Thymus (tissue), 11 donors: ENCODE results near the gene CBLC. TPM values are rescaled to one million over a fixed set of nuclear protein-coding genes. Genes with fewer than 3 reads are reported as not detected.

Experiments
- DNase-seq, 9 donors: peaks; one replicate each; pipeline ENCODE4 v3.0.0-alpha.2; 2013; ENCODE audit warnings: low spot score in 9 of 9, low read depth in 6 of 9, missing footprints in 1 of 9
- H3K27ac ChIP-seq, 2 donors: one replicate each; pipeline ENCODE4 v1.5.1; 2013; ENCODE audit warnings: control low read depth in 1 of 2, low read depth in 1 of 2, low read length in 1 of 2, mild to moderate bottlenecking in 1 of 2, moderate library complexity in 1 of 2
- H3K27me3 ChIP-seq, 2 donors: one replicate each; pipeline ENCODE4 v1.5.1; 2013; ENCODE audit warnings: low read length in 1 of 2; ENCODE audit not compliant: control insufficient read depth in 2 of 2, insufficient read depth in 1 of 2
- H3K36me3 ChIP-seq, 2 donors: one replicate each; pipeline ENCODE4 v1.5.1; 2013; ENCODE audit warnings: low read length in 1 of 2, mild to moderate bottlenecking in 1 of 2, moderate library complexity in 1 of 2; ENCODE audit not compliant: control insufficient read depth in 2 of 2, insufficient read depth in 2 of 2
- H3K4me1 ChIP-seq, 2 donors: one replicate each; pipeline ENCODE4 v1.5.1; 2013; ENCODE audit warnings: low read length in 2 of 2; ENCODE audit not compliant: control insufficient read depth in 2 of 2, insufficient read depth in 2 of 2
- H3K4me3 ChIP-seq, 2 donors: one replicate each; pipeline ENCODE4 v1.5.1; 2013; ENCODE audit warnings: low read length in 2 of 2, control low read depth in 1 of 2, mild to moderate bottlenecking in 1 of 2
- H3K9me3 ChIP-seq, 2 donors: one replicate each; pipeline ENCODE4 v1.5.1; 2013; ENCODE audit warnings: low read length in 1 of 2, mild to moderate bottlenecking in 1 of 2; ENCODE audit not compliant: control insufficient read depth in 2 of 2, insufficient read depth in 1 of 2
- WGBS: extraction: QIAGEN DNeasy Blood & Tissue Kit; methylation state at CpG from one replicate; pipeline ENCODE4 v1.1.7; 2013; 5-methylcytosine and 5-hydroxymethylcytosine counted together
- polyA plus RNA-seq: library from polyadenylated mRNA; stranded (reverse); fragments of 200-250 nt; gene quantifications from one replicate; pipeline ENCODE4 v1.2.3, GENCODE V29; 2013
- total RNA-seq: library from RNA; stranded (reverse); fragments of 120-200 nt; gene quantifications from one replicate; pipeline ENCODE4 v1.2.4, GENCODE V29; 2013
- donor health status: healthy.

CBLC gene
- total and polyA plus RNA-seq, 2 donors = 0.42 to 2.0 TPM

DNA sequence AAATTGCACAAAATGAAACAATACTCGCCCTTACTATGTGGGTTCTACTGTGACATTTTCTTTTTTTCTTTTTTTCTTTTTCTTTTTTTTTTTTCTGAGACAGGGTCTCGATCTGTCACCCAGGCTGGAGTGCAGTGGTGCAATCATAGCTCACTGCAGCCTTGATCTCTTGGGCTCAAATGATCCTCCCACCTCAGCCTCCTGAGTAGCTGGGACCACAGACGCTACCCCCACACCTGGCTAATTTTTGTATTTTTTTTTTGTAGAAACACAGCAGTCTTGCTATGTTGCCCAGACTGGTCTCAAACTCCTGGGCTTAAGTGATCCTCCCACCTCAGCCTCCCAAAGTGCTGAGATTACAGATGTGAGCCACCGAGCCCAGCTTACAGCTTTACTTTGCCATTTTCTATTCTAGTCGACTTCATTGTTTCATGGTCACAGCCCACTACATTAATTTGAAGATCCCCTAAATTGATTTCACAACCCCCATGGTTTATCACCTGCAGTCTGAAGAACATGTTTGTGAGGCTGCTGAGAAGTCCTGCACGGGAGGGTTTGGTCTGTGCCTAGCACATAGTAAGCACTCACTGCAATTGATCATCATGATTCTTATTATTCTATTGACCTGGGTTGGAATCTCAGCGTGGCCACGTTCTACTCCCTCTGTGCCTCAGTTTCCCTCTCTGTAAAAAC lies 25.4 kb upstream of the CBLC start:
- H3K4me1 ChIP-seq = peaks cover 32 to 68% of the 10 kb centered on the region in 2 donors
- H3K9me3 ChIP-seq = no peaks in the 10 kb centered on the region
- WGBS = 49% methylated on average over 8 of the region's 8 CpGs
- H3K4me3 ChIP-seq = peak overlapping the region in 1 of 2 donors; percentile 71
- H3K27me3 ChIP-seq = peaks cover 25 to 37% of the 10 kb centered on the region in 2 donors
- no peak for DNase-seq
- H3K36me3 ChIP-seq = peaks cover 0 to 5% of the 10 kb centered on the region in 2 donors
- H3K27ac ChIP-seq = peak overlapping the region in 1 of 2 donors; percentile 15

DNA sequence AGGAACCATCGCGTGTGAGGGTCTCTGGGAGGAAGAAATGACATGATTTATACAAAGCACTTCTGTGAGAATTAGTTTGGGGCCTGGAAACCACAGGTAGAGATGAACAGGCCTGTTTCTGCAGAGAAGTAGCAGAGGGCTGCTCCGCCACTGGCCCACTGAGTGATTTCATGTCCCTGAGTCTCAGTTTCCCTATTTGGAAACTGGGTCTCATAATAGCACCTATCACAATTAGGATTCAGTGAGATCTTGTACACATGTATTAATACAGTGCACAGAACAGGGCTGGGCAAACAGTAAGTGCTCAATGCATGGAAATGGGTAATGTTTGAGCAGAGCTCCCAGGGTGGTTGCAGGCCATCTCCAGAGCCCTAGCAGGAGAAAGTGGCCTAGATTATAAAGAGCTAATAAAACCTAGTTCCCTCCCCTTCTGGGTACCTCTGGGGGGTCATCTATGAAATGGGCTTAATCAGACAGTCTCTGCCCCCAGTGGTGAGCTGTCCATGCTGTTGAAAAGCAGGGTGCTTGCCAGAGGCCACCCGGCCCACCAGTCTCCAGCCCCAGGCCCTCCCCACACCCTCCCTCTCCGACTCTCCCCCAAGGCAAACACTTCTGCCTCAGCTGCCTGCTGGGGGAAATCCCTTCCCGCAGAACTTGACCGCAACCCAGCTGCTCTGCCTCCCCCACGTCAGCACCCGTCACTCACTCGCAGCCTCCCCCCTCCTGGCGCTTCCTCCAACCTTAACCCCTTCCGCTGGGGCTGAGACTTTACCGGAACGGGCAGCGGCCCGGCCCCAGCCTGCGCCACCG lies 24.7 kb upstream of the CBLC start:
- Histone ChIP-seq H3K36me3 (peaks cover 0 to 6% of the 10 kb centered on the region in 2 donors), H3K4me3 (peak overlapping the region; percentile 51 to 71), H3K4me1 (peaks cover 30 to 60% of the 10 kb centered on the region in 2 donors), H3K9me3 (no peaks in the 10 kb centered on the region), H3K27me3 (peaks cover 20 to 30% of the 10 kb centered on the region in 2 donors), H3K27ac (peak overlapping the region; percentile 85 to 92)
- 8% methylated on average over 18 of the region's 18 CpGs for WGBS
- DNase-seq = peak; percentile 84 to 96 (median 87)

DNA sequence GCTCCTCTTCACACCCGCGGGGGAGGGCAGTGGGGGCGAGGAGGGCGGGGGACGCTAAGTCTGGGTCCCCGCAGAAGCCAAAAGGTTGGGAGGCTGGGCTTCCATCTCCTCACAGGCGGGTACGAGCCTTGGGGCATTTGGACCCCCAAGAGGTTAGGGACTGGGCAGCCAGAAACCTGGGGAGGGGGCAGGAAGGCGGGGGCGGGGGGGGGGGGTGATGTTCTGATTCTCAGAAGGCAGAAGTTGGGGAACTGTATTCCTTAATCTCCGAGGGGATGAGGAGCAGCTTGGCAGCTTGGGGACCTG lies 24.1 kb upstream of the CBLC start:
- 0% methylated on average over 11 of the region's 11 CpGs for WGBS
- no peak for DNase-seq
- H3K4me3 ChIP-seq = peak overlapping the region; percentile 51 to 71

DNA sequence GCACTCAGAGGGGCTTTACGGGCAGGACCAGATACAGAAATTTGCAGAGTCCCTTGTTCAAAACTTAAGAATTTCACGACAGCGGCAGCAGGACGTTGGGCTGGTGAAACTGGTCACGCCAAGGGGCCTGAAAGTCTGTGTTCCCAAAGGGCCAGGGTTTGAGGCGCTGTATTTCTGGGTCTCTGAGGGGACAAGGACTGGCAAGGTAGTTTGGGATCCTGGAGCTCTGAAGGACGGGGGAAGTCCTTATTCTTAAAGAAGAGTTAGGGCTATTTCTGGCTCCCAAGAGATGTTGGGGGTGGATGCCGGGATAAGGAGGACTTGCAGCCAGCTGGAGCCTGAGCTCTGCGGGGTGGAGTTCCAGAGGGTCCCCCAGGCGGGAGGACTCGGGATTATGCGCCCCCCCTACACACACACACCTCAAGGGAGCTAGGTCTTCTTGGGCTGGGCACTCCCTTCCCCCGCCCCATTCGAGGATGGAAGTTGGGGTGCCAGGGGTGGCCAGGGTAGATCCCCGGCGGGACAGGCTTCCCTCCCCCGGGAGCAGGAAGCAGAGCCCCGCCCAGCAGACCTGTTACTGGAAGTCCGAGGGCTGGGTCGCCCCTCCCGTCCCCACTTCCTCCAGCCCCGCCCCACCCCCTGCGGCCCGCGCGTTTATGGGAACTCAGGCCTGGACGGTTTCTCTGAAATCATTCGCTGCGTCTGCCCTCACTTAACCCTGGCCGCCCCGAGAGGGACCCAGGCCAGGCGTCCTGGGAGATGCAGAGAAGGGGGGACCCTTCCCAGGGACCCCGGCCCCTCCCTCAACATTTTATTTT lies 23.5 kb upstream of the CBLC start:
- Histone ChIP-seq H3K4me1 (peaks cover 26 to 58% of the 10 kb centered on the region in 2 donors), H3K27ac (peak overlapping the region; percentile 85 to 92), H3K27me3 (peaks cover 9 to 24% of the 10 kb centered on the region in 2 donors), H3K36me3 (peaks cover 0 to 6% of the 10 kb centered on the region in 2 donors), H3K4me3 (peak overlapping the region; percentile 51 to 71), H3K9me3 (no peaks in the 10 kb centered on the region)
- 1% methylated on average over 33 of the region's 33 CpGs for WGBS
- DNase-seq = peak in 5 of 9 donors; percentile 31 to 66 (median 39)

More for the DNA sequence above, 24.1 kb upstream of the CBLC start:
- H3K27me3 ChIP-seq = peaks cover 15 to 27% of the 10 kb centered on the region in 2 donors
- peaks cover 29 to 58% of the 10 kb centered on the region in 2 donors for H3K4me1 ChIP-seq
- peak overlapping the region; percentile 85 to 92 for H3K27ac ChIP-seq
- H3K36me3 ChIP-seq = peaks cover 0 to 6% of the 10 kb centered on the region in 2 donors
- H3K9me3 ChIP-seq = no peaks in the 10 kb centered on the region

DNA sequence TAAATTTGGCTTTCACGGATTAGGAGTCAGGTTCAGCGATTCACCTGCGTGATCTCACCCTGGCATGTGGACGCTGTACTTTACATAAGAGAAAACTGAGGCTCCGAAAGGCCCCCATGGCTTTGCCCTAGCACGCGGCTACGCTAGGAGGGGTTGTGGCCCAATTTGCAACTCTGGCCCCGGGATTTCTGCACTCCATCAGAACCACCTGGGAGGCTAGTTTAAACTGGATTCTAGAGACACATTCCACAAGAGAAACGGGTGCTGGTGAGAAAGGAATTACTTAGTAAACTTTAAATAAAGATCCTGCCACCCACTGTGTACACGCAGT lies 23.0 kb upstream of the CBLC start:
- WGBS = 44% methylated on average over 11 of the region's 11 CpGs
- Histone ChIP-seq H3K27me3 (peaks cover 3 to 18% of the 10 kb centered on the region in 2 donors), H3K4me1 (peaks cover 26 to 56% of the 10 kb centered on the region in 2 donors), H3K9me3 (no peaks in the 10 kb centered on the region), H3K27ac (peak overlapping the region; percentile 81 to 85), H3K4me3 (peak overlapping the region; percentile 51 to 71), H3K36me3 (peaks cover 3 to 6% of the 10 kb centered on the region in 2 donors)
- DNase-seq = no peak

DNA sequence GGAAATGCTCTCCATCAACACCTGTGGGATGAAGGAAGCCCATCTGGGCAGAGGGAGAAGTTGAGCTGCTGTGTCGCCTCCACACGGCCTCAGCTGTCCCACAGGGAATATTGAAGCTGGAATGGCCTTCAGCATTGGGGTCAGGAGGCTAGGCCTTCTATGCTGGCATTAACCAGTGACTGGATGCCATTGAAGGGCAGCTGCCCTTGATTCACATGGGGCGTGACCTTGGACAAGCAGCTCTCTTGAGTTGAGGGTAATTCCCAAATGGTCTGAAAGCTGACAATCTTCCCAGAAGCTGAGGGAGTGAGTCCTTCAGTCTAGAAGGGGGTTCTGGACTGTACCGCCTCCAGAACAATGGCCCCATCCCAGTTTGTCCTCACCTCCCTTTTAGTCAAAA lies 22.5 kb upstream of the CBLC start:
- Histone ChIP-seq H3K9me3 (no peaks in the 10 kb centered on the region), H3K27ac (peak overlapping the region in 1 of 2 donors; percentile 81), H3K36me3 (peaks cover 3 to 5% of the 10 kb centered on the region in 2 donors), H3K27me3 (peaks cover 0 to 13% of the 10 kb centered on the region in 2 donors), H3K4me1 (peaks cover 26 to 53% of the 10 kb centered on the region in 2 donors), H3K4me3 (no peak overlapping the region)
- no peak for DNase-seq
- 92% methylated on average over 4 of the region's 4 CpGs for WGBS

DNA sequence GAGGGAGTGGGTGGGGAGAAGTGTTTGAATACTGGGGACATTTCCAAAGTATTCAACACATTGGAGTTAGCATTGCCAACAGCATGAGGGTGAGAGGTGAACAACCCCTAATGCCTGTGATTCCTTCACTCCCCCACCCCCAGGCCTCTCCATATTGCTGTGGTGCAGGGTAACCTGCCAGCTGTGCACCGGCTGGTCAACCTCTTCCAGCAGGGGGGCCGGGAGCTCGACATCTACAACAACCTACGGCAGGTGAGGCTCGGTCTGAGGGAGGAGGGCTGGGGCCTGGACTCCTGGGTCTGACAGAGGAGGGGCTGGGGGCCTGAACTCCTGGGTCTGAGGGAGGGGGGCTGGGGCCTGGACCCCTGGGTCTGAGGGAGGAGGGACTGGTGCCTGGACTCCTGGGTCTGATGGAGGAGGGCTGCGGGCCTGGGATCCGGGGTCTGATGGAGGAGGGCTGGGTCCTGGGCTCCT lies 21.6 kb upstream of the CBLC start:
- Histone ChIP-seq H3K9me3 (no peaks in the 10 kb centered on the region), H3K4me1 (peaks cover 26 to 52% of the 10 kb centered on the region in 2 donors), H3K27me3 (peaks cover 0 to 9% of the 10 kb centered on the region in 2 donors), H3K36me3 (peaks cover 3 to 7% of the 10 kb centered on the region in 2 donors), H3K27ac (no peak overlapping the region), H3K4me3 (no peak overlapping the region)
- WGBS = 96% methylated on average over 7 of the region's 7 CpGs
- no peak for DNase-seq

DNA sequence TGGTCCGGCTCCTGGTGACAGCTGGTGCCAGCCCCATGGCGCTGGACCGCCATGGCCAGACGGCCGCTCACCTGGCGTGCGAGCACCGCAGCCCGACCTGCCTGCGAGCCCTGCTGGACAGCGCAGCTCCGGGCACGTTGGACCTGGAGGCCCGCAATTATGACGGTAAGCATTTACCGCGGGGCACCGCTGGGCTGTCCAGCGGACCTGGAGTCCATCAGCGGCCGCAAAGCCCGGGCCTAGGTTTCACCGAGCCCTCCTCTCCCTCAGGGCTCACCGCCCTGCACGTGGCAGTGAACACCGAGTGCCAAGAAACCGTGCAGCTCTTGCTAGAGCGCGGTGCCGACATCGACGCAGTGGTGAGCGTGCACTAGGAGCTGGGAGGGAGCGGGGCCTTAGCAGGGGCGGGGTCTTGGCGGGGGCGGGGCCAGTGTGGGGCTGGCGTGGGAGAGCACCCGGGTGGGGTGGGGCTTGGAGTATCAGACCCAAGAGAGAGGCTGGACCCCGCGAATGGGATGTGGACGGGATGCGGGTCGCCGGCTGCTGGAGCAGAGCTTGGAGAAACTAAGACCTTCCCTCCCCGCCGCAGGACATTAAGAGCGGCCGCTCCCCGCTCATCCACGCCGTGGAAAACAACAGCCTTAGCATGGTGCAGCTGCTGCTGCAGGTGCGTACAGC lies 20.5 kb upstream of the CBLC start:
- no peak for DNase-seq
- no peak overlapping the region for H3K4me3 ChIP-seq
- H3K27ac ChIP-seq = peak overlapping the region in 1 of 2 donors; percentile 25
- peaks cover 3 to 7% of the 10 kb centered on the region in 2 donors for H3K36me3 ChIP-seq
- WGBS = 93% methylated on average over 53 of the region's 53 CpGs
- H3K4me1 ChIP-seq = peaks cover 21 to 43% of the 10 kb centered on the region in 2 donors
- no peaks in the 10 kb centered on the region for H3K9me3 ChIP-seq
- H3K27me3 ChIP-seq = peaks cover 0 to 9% of the 10 kb centered on the region in 2 donors
